OCI-LY1 (cell line): ENCODE measurements around the gene TNS1.

ENCODE experiments used
- EZH2 ChIP-seq: fragments of 200-600 bp; sonication (generic), shearing (Covaris generic); IDR thresholded peaks from 2 replicates; pipeline ENCODE4 v1.8.0; 2017; ENCODE audit warnings: borderline replicate concordance, mixed run types, mild to moderate bottlenecking, antibody characterized with exemption, low read length, moderate library complexity, mixed read lengths
- TF ChIP-seq, protein P1 (sequence below): fragments of 200-600 bp; sonication (generic), shearing (Covaris generic); IDR thresholded peaks from 2 replicates; pipeline ENCODE4 v1.5.1; 2017; ENCODE audit warnings: mild to moderate bottlenecking, antibody characterized with exemption, low read length, moderate library complexity, mixed read lengths

DNA sequence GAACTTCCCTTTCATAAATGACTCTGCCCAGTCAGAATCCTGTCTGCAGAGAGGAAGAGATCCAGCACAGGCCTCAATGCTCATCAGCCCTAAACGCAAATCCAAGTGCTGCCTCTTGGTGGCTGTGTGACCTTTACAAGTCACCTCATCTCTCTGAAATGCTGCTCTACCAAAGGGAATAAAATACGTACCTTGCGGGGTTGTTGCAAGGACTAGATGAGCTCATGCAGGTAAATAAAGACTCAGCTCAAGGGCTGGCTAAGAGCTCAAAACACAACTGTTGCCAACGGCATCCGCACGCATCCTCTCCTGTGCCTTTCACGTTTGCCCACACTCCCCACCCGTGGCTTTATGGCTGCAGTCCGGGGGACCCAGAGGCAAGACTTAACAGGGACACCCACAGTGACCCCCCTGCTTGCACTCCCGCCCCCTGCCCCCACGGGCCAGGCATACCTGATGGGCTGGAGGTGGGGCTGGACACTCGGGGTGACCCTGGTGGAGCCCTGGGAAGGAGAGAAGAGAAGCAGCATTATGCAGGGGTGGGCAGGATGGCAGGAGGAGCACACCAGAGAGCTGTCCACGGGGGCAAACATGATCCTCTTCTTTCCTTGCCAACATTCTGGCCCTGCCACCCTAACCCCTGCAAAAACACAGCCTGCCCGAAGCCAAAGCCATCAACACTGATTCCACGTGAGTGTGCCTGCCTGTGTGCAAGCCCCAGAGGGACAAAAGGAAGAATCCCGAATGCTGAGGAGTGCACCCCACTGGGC is 102.6 kb downstream of the TNS1 start:
- TF ChIP-seq, protein P1, sequence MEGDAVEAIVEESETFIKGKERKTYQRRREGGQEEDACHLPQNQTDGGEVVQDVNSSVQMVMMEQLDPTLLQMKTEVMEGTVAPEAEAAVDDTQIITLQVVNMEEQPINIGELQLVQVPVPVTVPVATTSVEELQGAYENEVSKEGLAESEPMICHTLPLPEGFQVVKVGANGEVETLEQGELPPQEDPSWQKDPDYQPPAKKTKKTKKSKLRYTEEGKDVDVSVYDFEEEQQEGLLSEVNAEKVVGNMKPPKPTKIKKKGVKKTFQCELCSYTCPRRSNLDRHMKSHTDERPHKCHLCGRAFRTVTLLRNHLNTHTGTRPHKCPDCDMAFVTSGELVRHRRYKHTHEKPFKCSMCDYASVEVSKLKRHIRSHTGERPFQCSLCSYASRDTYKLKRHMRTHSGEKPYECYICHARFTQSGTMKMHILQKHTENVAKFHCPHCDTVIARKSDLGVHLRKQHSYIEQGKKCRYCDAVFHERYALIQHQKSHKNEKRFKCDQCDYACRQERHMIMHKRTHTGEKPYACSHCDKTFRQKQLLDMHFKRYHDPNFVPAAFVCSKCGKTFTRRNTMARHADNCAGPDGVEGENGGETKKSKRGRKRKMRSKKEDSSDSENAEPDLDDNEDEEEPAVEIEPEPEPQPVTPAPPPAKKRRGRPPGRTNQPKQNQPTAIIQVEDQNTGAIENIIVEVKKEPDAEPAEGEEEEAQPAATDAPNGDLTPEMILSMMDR = no peak
- TF ChIP-seq EZH2 = no peak
